CD4-positive, CD25-positive, alpha-beta regulatory T cell (primary cell): ENCODE data around the gene TIMM22. TPM values are rescaled to one million over a fixed set of nuclear protein-coding genes. Genes with fewer than 3 reads are reported as not detected.

Experiments
- ATAC-seq, 2 donors: fragments of 150-1000 bp; cut with Tn5 transposase; one replicate each; pipeline ENCODE4 v1.10.0; 2021; ENCODE audit warnings: low read depth in 2 of 2, moderate number of reproducible peaks in 2 of 2, moderate library complexity in 1 of 2
- DNase-seq, 3 donors: peaks; one replicate each; pipeline versions ENCODE4 v3.0.0 to v3.0.0-alpha.2; 2012 to 2022; ENCODE audit warnings: mixed read lengths in 1 of 3
- H3K27ac ChIP-seq: one replicate; pipeline ENCODE4 v1.7.0; 2013; ENCODE audit warnings: mild to moderate bottlenecking, low read length; ENCODE audit not compliant: insufficient read depth, poor library complexity, severe bottlenecking
- H3K27me3 ChIP-seq: one replicate; pipeline ENCODE4 v1.7.0; 2013; ENCODE audit warnings: low read length; ENCODE audit not compliant: control insufficient read depth, insufficient read depth
- H3K36me3 ChIP-seq: one replicate; pipeline ENCODE4 v1.7.0; 2013; ENCODE audit warnings: mild to moderate bottlenecking, low read length, moderate library complexity; ENCODE audit not compliant: control insufficient read depth, insufficient read depth
- H3K4me1 ChIP-seq: 2 replicates; pipeline ENCODE4 v1.7.0; 2013; ENCODE audit warnings: mild to moderate bottlenecking, low read length; ENCODE audit not compliant: insufficient read depth, control insufficient read depth, poor library complexity, severe bottlenecking
- H3K4me3 ChIP-seq: one replicate; pipeline ENCODE4 v1.7.0; 2013; ENCODE audit warnings: low read depth, mild to moderate bottlenecking, low read length, moderate library complexity
- H3K9me3 ChIP-seq, 2 experiments: 1 replicate in 1 of 2; 2 replicates in 1 of 2; pipeline ENCODE4 v1.7.0; 2013; ENCODE audit warnings: low read length in 2 of 2, mild to moderate bottlenecking in 1 of 2, moderate library complexity in 1 of 2; ENCODE audit not compliant: control insufficient read depth in 2 of 2
- H3K27ac Mint-ChIP-seq, 3 donors: one replicate each; pipeline ENCODE4 v1.8.0; 2020 to 2022; ENCODE audit warnings: mild to moderate bottlenecking in 3 of 3, mixed read lengths in 3 of 3, moderate library complexity in 2 of 3
- H3K27me3 Mint-ChIP-seq: one replicate; pipeline ENCODE4 v1.8.0; 2022; ENCODE audit warnings: mild to moderate bottlenecking, mixed read lengths
- H3K36me3 Mint-ChIP-seq: one replicate; pipeline ENCODE4 v1.8.0; 2020; ENCODE audit warnings: mixed read lengths
- H3K4me1 Mint-ChIP-seq, 4 donors: one replicate each; pipeline ENCODE4 v1.8.0; 2020 to 2022; ENCODE audit warnings: mixed read lengths in 4 of 4, mild to moderate bottlenecking in 1 of 4
- H3K4me3 Mint-ChIP-seq, 4 donors: one replicate each; pipeline ENCODE4 v1.8.0; 2020 to 2022; ENCODE audit warnings: mild to moderate bottlenecking in 4 of 4, mixed read lengths in 4 of 4, moderate library complexity in 3 of 4
- H3K9me3 Mint-ChIP-seq, 7 donors: one replicate each; pipeline ENCODE4 v1.8.0; 2020 to 2022; ENCODE audit warnings: mixed read lengths in 7 of 7, mild to moderate bottlenecking in 3 of 7, moderate library complexity in 2 of 7
- polyA plus RNA-seq, 4 donors: library from polyadenylated mRNA; unstranded; fragments of 300-500 nt; fragmentation: Illumina TruSeq; gene quantifications; one replicate each; pipeline ENCODE4 v1.2.3, GENCODE V29; 2021
- total RNA-seq: library from RNA; stranded (reverse); gene quantifications from one replicate; pipeline ENCODE4 v1.2.3, GENCODE V29; 2022

Gene TIMM22
- total and polyA plus RNA-seq, 5 donors from 2014 or later = 9.2 to 28.4 (median 24.4) TPM

DNA sequence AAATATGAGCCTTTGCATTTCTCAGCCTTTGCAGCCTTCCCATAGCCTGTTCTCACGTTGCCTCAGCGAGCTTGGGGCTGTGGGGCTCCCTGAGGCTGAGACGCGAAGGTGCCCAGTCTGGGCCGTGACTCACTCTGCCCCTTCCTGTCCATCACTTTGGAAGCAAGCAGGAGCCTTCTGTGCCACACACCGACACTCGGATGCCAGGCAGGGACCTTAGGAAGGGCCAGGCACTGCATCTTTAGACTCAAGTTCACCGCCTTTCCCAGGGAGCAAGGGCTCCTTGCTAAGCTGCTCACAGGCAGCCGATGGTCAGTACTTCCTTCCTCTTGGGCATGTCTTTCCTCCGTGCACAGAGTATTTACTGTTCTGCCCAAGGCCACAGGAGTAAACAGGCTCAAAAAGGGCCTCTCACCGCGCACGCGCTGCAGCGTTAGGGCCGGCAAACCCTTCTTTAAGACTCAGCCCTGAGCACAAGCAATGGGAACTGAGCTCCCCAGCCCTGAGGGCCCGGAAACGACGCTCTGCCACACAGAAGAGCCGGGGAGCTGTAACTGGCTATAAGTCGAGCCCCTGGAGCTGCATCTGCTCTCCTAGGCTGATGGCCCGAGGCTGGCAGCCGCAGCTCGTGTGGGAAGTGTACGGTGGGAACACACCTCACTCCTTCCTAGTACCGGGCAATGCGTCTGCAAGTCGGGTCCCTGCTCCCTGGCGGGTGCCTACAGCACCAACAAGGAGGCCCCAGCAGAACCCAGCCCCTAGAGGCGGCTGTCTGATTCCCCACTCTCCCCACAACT is 7.2 kb downstream of the TIMM22 start:
- ATAC-seq = no peak
- peaks cover 64% of the 10 kb centered on the region for H3K36me3 ChIP-seq
- H3K27ac Mint-ChIP-seq = no peak overlapping the region

DNA sequence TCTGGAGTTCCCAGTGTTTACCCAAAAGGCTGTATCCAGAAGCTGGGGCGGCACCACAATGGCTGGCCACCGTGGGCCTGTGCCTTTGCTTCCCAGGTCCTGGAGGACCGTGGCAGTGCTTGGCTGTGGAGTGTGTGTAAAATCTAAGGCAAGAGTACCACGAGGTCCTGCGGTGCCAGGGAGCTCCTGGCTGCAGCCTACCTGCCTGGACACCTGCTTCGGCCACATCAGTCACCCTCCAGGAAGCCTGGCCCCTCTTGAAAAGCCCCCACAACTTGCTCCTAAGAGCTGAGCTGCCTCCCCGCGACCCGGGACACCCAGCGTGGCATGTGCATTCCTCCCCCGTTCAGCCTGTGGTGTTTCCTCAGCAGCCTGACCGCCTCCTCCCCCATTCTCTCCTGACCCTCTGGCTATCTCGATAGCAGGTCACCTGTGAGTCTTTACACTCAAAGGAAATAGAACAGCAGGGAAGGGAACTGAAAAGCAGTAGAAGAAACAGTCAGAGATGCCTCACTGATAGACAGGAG is 7.9 kb downstream of the TIMM22 start:
- peaks cover 0 to 3% (median 0%) of the 10 kb centered on the region in 4 donors for H3K4me1 Mint-ChIP-seq
- Histone ChIP-seq H3K9me3 (no peaks in the 10 kb centered on the region), H3K27ac (no peak overlapping the region), H3K4me3 (no peak overlapping the region), H3K36me3 (peaks cover 64% of the 10 kb centered on the region), H3K27me3 (no peaks in the 10 kb centered on the region), H3K4me1 (no peaks in the 10 kb centered on the region)
- no peak overlapping the region for H3K4me3 Mint-ChIP-seq
- no peak for DNase-seq
- H3K27ac Mint-ChIP-seq = peak overlapping the region; percentile 29 to 77 (median 53)
- no peak for ATAC-seq
- no peaks in the 10 kb centered on the region for H3K27me3 Mint-ChIP-seq
- H3K9me3 Mint-ChIP-seq = no peaks in the 10 kb centered on the region
- H3K36me3 Mint-ChIP-seq = peaks cover 31% of the 10 kb centered on the region

More for the DNA sequence above, 7.2 kb downstream of the TIMM22 start:
- Histone ChIP-seq H3K27me3 (no peaks in the 10 kb centered on the region), H3K4me3 (no peak overlapping the region), H3K27ac (no peak overlapping the region), H3K4me1 (peaks cover 3% of the 10 kb centered on the region), H3K9me3 (no peaks in the 10 kb centered on the region)
- Mint-ChIP-seq H3K27me3 (no peaks in the 10 kb centered on the region), H3K36me3 (peaks cover 31% of the 10 kb centered on the region), H3K4me3 (no peak overlapping the region), H3K4me1 (peaks cover 2 to 7% (median 3%) of the 10 kb centered on the region in 4 donors), H3K9me3 (no peaks in the 10 kb centered on the region)
- DNase-seq = no peak

DNA sequence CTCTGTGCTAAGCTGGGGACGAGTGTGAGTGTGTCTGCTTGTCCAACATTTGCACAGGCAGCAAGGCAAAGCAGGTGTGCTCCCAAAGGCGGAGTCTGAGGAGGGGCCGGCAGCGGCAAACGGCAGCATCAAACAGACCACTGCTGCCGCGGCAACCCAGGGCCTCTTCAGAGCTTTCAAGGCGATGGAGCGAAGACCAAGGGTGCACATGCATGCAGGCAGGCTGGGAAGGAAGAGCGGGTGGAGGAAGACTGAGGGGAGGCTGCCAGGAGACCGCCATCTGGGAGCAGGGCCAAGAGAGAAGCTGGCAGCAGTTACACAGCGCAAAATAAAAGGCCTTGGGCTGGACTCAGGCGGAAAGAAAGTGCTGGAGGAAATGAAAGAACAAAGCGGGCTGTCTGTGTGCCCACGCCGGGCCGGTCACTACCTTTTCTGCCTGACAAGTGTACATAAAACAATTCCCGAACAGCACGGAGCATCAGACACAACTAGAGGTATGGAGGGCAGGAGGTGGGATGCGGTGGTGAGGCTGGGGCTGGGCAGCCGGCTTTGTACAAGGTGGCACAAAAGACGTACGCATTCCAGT is 8.5 kb downstream of the TIMM22 start:
- Mint-ChIP-seq H3K36me3 (peaks cover 27% of the 10 kb centered on the region), H3K4me3 (no peak overlapping the region), H3K27ac (peak overlapping the region; percentile 20 to 53 (median 29)), H3K9me3 (no peaks in the 10 kb centered on the region), H3K27me3 (no peaks in the 10 kb centered on the region), H3K4me1 (no peaks in the 10 kb centered on the region)
- Histone ChIP-seq H3K9me3 (no peaks in the 10 kb centered on the region), H3K27me3 (no peaks in the 10 kb centered on the region), H3K36me3 (peaks cover 66% of the 10 kb centered on the region), H3K27ac (no peak overlapping the region), H3K4me1 (no peaks in the 10 kb centered on the region), H3K4me3 (no peak overlapping the region)
- ATAC-seq (no peak), DNase-seq (no peak)

DNA sequence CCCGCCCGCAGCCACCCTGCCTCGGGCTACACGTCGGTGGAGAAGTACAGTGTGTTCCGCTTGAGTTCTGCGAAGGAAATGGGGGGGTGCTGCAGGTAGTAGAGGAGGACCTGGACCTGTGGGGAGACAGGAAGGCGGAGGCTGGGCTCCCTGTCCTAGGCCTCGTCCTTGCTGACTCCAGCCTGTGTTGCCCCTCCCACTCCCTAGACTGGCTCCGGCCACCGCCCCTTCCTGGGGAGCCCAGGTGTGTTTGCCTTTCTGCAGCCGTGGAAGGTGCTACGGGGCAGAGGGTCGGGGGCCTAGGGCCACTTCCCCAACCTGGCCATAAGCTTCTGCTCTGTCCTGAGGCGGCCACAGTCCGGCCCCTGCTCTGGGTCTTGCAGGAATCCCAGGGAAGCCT is 9.1 kb downstream of the TIMM22 start:
- Mint-ChIP-seq H3K27ac (no peak overlapping the region), H3K4me3 (no peak overlapping the region), H3K9me3 (no peaks in the 10 kb centered on the region), H3K27me3 (no peaks in the 10 kb centered on the region), H3K4me1 (no peaks in the 10 kb centered on the region), H3K36me3 (peaks cover 23% of the 10 kb centered on the region)
- H3K36me3 ChIP-seq = peaks cover 66% of the 10 kb centered on the region
- no peaks in the 10 kb centered on the region for H3K27me3 ChIP-seq
- ATAC-seq = no peak
- DNase-seq = no peak
- H3K4me3 ChIP-seq = no peak overlapping the region
- no peak overlapping the region for H3K27ac ChIP-seq
- no peaks in the 10 kb centered on the region for H3K9me3 ChIP-seq
- H3K4me1 ChIP-seq = no peaks in the 10 kb centered on the region

DNA sequence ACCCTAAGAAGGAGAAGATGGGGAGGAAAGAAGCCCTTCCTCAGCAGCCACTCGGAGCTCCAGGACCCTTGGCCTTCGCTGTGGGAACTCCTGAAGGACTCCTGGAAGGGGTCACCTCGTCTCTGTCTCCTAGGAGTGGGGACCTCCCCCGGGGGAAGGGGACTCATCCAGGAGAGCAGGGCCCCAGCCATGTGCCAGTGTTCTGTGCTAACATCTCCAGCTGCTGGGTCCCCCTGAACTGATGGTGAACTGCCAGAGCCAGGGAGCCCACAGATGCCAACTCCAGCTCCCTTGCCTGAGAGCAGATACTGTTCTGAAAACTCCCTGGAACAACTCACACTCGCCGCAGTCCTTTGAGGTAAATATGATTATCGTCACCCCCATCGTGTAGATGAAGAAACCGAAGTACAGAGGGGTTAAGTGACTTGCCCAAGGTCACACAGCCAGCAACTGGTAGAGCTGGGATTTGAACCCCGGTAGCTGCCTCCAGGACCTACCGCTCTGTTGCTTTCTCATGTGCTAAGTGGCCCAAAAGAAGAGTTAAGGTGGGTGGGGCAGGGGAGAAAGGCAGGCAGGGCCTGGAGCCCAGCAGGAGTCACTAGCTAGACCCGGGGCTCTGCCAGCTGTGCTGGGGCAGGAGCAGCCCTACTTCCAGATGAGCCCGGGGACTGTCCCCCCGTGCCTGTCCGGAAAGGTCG is 10.5 kb downstream of the TIMM22 start:
- Mint-ChIP-seq H3K36me3 (peaks cover 14% of the 10 kb centered on the region), H3K27me3 (no peaks in the 10 kb centered on the region), H3K4me3 (no peak overlapping the region), H3K4me1 (no peaks in the 10 kb centered on the region), H3K9me3 (no peaks in the 10 kb centered on the region), H3K27ac (peak overlapping the region in 1 of 3 donors; percentile 97)
- H3K36me3 ChIP-seq = peaks cover 62% of the 10 kb centered on the region
- H3K27ac ChIP-seq = no peak overlapping the region
- H3K4me3 ChIP-seq = no peak overlapping the region
- no peak for DNase-seq
- H3K27me3 ChIP-seq = no peaks in the 10 kb centered on the region
- ATAC-seq = no peak
- no peaks in the 10 kb centered on the region for H3K9me3 ChIP-seq
- no peaks in the 10 kb centered on the region for H3K4me1 ChIP-seq

DNA sequence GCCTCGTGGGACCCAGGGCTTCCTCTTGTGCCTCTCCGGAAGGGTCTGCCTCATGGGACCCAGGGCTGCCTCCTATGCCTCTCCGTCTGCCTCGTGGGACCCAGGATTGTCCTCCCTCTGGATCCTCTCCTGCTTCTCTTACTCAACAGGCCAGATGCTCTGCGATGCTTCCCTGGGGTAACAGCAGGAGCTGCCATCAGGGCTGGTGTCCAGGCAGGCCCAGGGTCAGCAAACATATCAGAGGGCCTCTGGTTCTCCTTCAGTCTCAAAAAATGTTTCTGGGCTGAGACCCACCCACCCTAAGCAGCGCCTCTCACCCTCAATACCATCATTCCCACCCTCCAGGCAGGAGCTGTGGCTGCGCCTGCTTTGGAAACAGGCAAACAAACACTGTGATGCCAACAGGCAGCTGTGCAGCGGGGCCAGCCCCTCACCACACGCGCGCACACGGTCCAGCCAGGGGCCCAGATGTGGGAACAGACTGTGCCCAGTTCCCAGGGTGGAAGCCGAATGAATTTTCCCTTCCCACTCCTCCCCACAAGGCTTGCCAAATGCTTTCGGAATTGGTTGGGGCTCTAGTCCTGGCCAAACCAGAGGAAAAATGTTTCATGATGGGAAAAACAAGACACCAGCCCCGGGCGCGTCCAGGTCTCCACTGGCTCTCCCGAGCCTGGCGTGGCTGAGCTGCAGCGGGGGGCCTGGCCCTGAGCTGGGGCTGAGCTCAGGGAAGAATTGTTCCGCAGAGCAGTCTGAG is 11.3 kb downstream of the TIMM22 start:
- no peaks in the 10 kb centered on the region for H3K27me3 Mint-ChIP-seq
- H3K27ac ChIP-seq = no peak overlapping the region
- no peaks in the 10 kb centered on the region for H3K27me3 ChIP-seq
- H3K4me3 ChIP-seq = no peak overlapping the region
- H3K27ac Mint-ChIP-seq = peak overlapping the region in 1 of 3 donors; percentile 97
- peaks cover 56% of the 10 kb centered on the region for H3K36me3 ChIP-seq
- no peaks in the 10 kb centered on the region for H3K9me3 Mint-ChIP-seq
- DNase-seq (no peak), ATAC-seq (no peak)
- H3K4me3 Mint-ChIP-seq = no peak overlapping the region
- no peaks in the 10 kb centered on the region for H3K4me1 ChIP-seq
- H3K4me1 Mint-ChIP-seq = no peaks in the 10 kb centered on the region
- peaks cover 11% of the 10 kb centered on the region for H3K36me3 Mint-ChIP-seq
- no peaks in the 10 kb centered on the region for H3K9me3 ChIP-seq

DNA sequence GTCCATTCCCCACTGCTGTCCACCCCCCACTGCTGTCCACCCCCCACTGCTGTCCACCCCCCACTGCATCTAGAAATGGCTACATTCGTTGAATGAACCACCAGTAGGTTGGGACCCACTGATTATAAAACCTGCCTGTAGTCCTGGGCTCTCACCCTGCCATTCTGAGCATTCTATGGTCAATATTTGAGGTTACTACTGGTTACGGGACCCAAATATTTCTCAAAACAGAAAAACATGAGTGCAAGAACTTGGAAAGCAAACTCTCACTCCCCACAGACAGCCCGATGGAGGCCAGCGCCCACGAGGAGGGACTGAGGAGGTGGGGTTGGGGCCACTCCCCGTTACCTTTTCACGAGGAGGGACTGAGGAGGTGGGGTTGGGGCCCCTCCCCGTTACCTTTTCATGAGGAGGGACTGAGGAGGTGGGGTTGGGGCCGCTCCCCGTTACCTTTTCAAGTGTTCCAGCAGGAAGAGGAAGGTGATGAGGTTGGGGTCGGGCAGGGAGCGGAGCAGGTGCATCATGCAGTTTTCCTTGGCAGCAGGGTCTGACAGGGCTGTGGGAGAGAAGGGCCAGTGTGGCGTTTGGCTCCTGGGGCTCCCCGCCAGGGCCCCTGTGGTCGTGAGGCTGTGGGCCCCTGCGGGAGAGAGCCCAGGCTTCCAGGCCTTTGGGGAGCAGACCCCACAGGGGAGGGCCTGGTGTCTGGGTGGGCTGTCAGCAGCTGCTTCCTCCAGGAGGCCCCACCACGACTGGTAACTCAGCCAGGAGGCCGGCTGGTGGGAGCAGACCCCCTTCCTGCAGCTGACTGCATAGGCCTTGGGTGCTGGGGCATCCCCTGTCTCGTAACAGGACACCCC is 12.5 kb downstream of the TIMM22 start:
- Histone ChIP-seq H3K27me3 (no peaks in the 10 kb centered on the region), H3K27ac (no peak overlapping the region), H3K4me3 (no peak overlapping the region), H3K9me3 (no peaks in the 10 kb centered on the region), H3K4me1 (no peaks in the 10 kb centered on the region), H3K36me3 (peaks cover 48% of the 10 kb centered on the region)
- no peaks in the 10 kb centered on the region for H3K4me1 Mint-ChIP-seq
- H3K27me3 Mint-ChIP-seq = no peaks in the 10 kb centered on the region
- no peak overlapping the region for H3K27ac Mint-ChIP-seq
- no peak overlapping the region for H3K4me3 Mint-ChIP-seq
- peaks cover 8% of the 10 kb centered on the region for H3K36me3 Mint-ChIP-seq
- no peak for DNase-seq
- ATAC-seq = no peak
- H3K9me3 Mint-ChIP-seq = no peaks in the 10 kb centered on the region
